ENCODE results near the gene GCNT3.

Gene GCNT3

DNA sequence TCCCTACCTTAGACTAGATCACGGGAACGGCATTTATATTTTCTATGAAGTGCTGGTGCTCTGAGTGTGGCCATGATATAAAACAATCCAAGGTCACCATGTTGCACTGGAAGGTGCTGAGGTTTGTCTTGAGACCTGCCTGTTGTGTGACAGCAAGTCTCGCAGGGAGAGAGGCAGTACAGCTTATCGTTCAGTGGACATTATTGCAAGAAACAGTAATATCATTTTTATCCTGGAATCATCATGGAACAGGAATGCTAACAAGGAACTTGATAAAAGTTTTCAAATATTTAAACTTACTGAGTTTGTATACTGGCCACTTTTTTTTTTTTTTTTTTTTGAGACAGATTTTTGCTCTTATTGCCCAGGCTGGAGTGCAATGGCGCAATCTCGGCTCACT, 40.0 kb upstream of the GCNT3 start:
- in situ Hi-C loops (cut with HindIII; ENCODE audit: low sequenced_read_pairs) = no loop called here
- no peak for DNase-seq (ENCODE audit: low read depth)
- H3K4me3 ChIP-seq (ENCODE audit: low read depth, low read length) = no peak overlapping the region
- TF ChIP-seq, protein P1, sequence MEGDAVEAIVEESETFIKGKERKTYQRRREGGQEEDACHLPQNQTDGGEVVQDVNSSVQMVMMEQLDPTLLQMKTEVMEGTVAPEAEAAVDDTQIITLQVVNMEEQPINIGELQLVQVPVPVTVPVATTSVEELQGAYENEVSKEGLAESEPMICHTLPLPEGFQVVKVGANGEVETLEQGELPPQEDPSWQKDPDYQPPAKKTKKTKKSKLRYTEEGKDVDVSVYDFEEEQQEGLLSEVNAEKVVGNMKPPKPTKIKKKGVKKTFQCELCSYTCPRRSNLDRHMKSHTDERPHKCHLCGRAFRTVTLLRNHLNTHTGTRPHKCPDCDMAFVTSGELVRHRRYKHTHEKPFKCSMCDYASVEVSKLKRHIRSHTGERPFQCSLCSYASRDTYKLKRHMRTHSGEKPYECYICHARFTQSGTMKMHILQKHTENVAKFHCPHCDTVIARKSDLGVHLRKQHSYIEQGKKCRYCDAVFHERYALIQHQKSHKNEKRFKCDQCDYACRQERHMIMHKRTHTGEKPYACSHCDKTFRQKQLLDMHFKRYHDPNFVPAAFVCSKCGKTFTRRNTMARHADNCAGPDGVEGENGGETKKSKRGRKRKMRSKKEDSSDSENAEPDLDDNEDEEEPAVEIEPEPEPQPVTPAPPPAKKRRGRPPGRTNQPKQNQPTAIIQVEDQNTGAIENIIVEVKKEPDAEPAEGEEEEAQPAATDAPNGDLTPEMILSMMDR (IDR thresholded peaks at IDR 0.05; ENCODE audit: low read depth, low read length, missing control alignments) = no peak

DNA sequence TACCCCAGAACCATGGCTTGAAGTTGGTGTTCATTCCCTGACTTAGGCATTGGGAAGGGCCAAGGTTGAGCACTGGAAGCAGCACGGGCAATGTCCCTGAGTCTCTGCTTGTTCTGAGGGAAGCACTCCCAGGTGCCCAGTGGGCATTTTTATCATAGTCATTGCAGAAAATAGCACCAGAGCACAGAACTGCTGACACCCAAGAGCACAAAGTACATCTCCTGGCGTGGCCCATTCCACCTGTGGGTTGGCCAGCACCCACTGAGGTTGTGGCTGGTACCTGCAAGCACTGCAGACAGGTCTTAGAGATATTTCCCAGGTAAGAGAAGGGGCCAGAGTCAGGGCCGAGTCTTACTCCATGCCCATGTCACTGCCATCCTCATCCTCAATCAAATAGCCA, 28.5 kb upstream of the GCNT3 start:
- H3K4me3 ChIP-seq (ENCODE audit: low read depth, low read length) = no peak overlapping the region
- in situ Hi-C loops (cut with HindIII; ENCODE audit: low sequenced_read_pairs) = no loop called here
- DNase-seq (ENCODE audit: low read depth) = no peak
- TF ChIP-seq, protein P1 (IDR thresholded peaks at IDR 0.05; ENCODE audit: low read depth, low read length, missing control alignments) = no peak

DNA sequence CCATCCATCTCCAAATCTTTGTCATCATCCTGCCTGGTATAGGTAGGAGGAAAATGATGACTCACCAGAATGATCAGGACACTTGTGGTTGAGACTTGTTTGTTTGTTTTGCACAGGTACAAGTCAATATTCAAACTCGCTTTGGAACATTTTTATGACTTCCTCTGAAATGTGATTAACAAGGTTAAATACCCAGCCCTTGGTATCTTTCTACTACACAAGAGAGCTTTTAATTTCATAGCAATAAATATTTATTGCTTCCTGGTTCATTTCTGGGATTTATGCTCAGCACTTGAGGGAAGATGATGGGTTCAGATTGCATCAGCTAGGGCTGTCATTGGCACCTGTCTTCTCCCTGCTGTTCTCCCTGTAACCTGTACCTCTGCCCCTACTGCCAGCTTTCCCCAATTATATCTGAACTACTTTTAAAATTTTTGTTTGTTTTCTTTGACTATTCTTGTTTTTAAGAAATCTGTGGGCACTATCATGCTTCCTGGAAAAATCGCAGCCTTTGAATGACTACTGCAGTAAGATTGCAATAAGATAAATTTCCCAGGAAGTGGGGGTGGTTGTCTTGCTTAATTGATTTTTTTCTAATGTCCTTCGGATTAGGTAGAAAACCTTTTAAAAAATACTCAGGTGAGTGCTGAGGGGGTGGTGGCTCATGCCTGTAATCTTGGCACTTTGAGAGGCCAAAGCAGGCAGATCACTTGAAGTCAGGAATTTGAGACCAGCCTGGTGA, 24.3 kb upstream of the GCNT3 start:
- in situ Hi-C loops (cut with HindIII; ENCODE audit: low sequenced_read_pairs) = no loop called here
- TF ChIP-seq, protein P1 (IDR thresholded peaks at IDR 0.05; ENCODE audit: low read depth, low read length, missing control alignments) = no peak
- H3K4me3 ChIP-seq (ENCODE audit: low read depth, low read length) = no peak overlapping the region
- DNase-seq (ENCODE audit: low read depth) = no peak

DNA sequence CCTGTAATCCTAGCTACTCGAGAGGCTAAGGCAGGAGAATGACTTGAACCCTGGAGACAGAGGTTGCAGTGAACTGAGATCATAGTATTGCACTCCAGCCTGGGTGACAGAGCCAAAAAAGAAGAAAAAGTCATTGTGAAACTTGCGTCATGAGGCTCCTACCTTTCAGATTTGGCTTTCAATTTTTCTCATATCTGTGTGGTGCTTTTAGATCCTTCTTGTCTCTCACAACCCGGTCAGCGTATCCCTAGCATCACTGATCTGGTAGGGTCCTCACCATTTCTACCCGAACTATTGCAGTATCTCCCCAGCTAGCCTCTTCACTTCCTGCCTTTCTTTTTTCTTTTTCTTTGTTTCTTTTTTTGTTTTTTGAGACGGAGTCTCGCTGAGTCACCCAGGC, 21.6 kb upstream of the GCNT3 start:
- TF ChIP-seq, protein P1 (IDR thresholded peaks at IDR 0.05; ENCODE audit: low read depth, low read length, missing control alignments) = no peak
- DNase-seq (ENCODE audit: low read depth) = no peak
- H3K4me3 ChIP-seq (ENCODE audit: low read depth, low read length) = no peak overlapping the region
- in situ Hi-C loops (cut with HindIII; ENCODE audit: low sequenced_read_pairs) = no loop called here

DNA sequence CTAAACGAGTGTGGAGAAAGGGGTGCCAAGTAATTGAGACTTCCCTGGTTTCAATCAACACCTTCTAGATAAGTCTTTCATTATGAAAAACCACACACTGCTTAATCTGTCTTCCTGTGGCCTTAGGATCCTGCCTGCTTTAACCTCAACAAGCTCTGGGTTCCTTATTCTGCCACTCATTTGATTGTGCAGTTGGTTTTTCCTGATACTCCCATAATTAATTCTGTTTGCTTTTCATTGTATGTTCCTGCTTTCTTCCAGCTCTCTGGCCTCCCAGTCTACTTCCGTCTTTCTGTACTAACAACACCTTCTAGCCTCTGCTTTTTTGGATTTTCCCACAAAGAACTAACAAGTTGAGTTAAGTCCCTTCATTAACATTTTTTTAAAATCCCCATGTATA, 20.2 kb upstream of the GCNT3 start:
- no peak for DNase-seq (ENCODE audit: low read depth)
- in situ Hi-C loops (cut with HindIII; ENCODE audit: low sequenced_read_pairs) = no loop called here
- no peak overlapping the region for H3K4me3 ChIP-seq (ENCODE audit: low read depth, low read length)
- TF ChIP-seq, protein P1 (IDR thresholded peaks at IDR 0.05; ENCODE audit: low read depth, low read length, missing control alignments) = no peak

DNA sequence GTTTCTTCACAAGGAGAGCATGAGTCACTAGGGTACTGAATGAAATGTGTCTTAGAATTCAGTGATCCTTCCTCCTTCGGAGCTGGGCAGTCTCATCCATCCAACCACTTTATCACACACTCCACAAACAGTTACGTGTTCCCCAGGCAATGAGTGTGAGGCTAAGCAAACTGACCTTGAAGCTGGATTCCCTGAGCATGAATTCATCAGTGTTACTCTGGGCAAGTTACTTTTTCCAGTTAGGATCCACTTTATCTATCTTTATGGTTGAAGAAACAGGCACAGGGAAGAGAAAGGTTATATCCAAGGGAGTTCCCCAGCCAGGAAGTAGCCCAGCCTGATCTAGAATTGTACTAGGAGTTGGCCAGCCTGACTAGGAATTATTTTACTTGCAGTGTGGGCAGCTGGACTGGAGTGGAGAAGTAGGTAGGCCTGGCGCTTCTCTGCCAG, 17.1 kb upstream of the GCNT3 start:
- H3K4me3 ChIP-seq (ENCODE audit: low read depth, low read length) = no peak overlapping the region
- in situ Hi-C loops (cut with HindIII; ENCODE audit: low sequenced_read_pairs) = no loop called here
- TF ChIP-seq, protein P1 (IDR thresholded peaks at IDR 0.05; ENCODE audit: low read depth, low read length, missing control alignments) = no peak
- no peak for DNase-seq (ENCODE audit: low read depth)

Data from astrocyte of the cerebellum (primary cell).